ENCODE data around the gene STRIT1. TPM values are rescaled to one million over a fixed set of nuclear protein-coding genes. Genes with fewer than 3 reads are reported as not detected.

STRIT1 gene
- total RNA-seq, 2 donors from 2014 or later = 4.9 TPM; not detected in 1

DNA sequence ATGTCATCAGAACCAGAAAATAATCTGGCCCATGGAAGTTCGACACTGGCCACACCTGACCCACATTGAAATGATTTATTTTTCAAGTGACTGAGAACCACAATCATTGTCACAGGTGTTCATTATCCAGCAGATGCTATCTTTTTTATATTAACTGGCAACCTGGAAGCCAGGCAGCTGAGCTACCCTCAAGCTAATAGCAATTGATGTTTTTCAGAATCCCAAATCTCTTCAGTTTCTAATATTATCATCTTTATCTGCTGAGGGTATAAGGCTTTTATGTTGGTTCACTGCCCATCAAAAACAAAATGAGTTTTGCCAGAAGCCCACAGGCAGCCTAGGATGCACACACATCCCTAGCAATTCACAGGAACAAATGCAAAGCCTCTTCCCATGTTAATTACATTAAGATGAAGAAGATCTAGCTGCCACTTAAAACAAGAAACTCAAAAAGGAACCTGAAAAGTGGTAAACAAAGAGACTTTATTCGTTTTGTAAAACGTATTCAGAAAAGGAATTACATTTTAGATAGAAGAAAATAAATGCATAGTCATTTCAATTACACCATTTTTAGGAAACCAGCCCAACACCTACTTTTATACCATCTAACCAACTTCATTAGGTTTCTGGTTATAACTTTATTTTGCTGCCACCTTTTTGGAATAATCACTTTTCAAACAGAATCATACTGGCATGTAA lies 40.9 kb upstream of the STRIT1 start:
- TF ChIP-seq POLR2A (IDR thresholded peaks at IDR 0.05) (no peak), POLR2AphosphoS5 (IDR thresholded peaks at IDR 0.05) (no peak)
- TF ChIP-seq, protein P1, sequence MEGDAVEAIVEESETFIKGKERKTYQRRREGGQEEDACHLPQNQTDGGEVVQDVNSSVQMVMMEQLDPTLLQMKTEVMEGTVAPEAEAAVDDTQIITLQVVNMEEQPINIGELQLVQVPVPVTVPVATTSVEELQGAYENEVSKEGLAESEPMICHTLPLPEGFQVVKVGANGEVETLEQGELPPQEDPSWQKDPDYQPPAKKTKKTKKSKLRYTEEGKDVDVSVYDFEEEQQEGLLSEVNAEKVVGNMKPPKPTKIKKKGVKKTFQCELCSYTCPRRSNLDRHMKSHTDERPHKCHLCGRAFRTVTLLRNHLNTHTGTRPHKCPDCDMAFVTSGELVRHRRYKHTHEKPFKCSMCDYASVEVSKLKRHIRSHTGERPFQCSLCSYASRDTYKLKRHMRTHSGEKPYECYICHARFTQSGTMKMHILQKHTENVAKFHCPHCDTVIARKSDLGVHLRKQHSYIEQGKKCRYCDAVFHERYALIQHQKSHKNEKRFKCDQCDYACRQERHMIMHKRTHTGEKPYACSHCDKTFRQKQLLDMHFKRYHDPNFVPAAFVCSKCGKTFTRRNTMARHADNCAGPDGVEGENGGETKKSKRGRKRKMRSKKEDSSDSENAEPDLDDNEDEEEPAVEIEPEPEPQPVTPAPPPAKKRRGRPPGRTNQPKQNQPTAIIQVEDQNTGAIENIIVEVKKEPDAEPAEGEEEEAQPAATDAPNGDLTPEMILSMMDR (IDR thresholded peaks at IDR 0.05) = no peak
- WGBS = 52% methylated on average over 3 of the region's 3 CpGs
- intact Hi-C loops (cut with DNase I) = no loop called here
- Histone ChIP-seq H3K27ac (no peak overlapping the region), H3K36me3 (no peaks in the 10 kb centered on the region), H3K9me3 (no peaks in the 10 kb centered on the region), H3K27me3 (replicated peaks; ENCODE audit: insufficient read depth) (no peaks in the 10 kb centered on the region), H3K4me1 (replicated peaks) (no peaks in the 10 kb centered on the region), H3K4me3 (no peak overlapping the region)
- DNase-seq (ENCODE audit: low spot score) = no peak

DNA sequence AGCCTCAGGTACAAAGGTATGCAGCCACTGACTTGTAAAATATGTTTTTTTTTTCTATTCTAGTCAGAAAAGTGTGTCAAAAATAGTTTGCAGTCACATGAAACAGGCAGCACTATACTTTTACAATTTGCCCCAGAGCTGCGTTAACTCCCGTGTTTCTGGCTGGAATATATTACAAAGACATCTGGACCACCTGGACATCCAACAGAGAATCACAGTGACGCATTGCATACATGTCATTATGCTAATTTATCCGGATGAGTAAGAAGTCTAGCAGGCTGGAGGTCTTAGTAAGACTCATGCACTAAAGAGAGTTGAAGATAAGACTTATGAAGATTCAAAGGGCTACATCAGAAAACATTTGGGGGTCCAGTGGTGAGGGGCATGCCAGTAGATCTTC lies 39.2 kb upstream of the STRIT1 start:
- H3K27ac ChIP-seq = no peak overlapping the region
- no peaks in the 10 kb centered on the region for H3K27me3 ChIP-seq (replicated peaks; ENCODE audit: insufficient read depth)
- intact Hi-C loops (cut with DNase I) = no loop called here
- H3K4me1 ChIP-seq (replicated peaks) = no peaks in the 10 kb centered on the region
- DNase-seq (ENCODE audit: low spot score) = no peak
- H3K36me3 ChIP-seq = no peaks in the 10 kb centered on the region
- no peaks in the 10 kb centered on the region for H3K9me3 ChIP-seq
- WGBS = 77% methylated on average over 4 of the region's 4 CpGs
- TF ChIP-seq, protein P1 (IDR thresholded peaks at IDR 0.05) = no peak
- TF ChIP-seq POLR2AphosphoS5 (IDR thresholded peaks at IDR 0.05) (no peak), POLR2A (IDR thresholded peaks at IDR 0.05) (no peak)
- no peak overlapping the region for H3K4me3 ChIP-seq

DNA sequence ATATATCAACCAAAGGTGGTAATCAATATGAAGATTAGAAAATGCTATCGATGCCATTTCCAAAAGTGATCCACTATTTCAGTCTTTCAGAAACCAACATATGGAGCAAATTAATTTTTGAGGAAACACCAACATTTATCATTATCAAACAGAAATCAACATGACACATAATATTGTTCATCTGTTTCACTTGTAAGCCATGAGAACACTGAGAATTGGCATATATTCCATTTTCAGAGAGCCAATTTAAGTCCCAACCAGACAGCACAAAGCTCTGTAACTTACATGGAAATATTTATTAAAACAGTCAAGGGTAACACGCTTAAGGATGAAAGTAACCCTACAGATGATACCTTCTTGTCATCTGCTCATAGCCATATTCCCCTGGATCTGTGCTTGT lies 37.6 kb upstream of the STRIT1 start:
- Histone ChIP-seq H3K4me3 (no peak overlapping the region), H3K27me3 (replicated peaks; ENCODE audit: insufficient read depth) (no peaks in the 10 kb centered on the region), H3K36me3 (no peaks in the 10 kb centered on the region), H3K9me3 (no peaks in the 10 kb centered on the region), H3K27ac (no peak overlapping the region), H3K4me1 (replicated peaks) (no peaks in the 10 kb centered on the region)
- no peak for DNase-seq (ENCODE audit: low spot score)
- intact Hi-C loops (cut with DNase I) = no loop called here
- WGBS = 88% methylated on average over 2 of the region's 2 CpGs
- TF ChIP-seq POLR2A (IDR thresholded peaks at IDR 0.05) (no peak), POLR2AphosphoS5 (IDR thresholded peaks at IDR 0.05) (no peak)
- TF ChIP-seq, protein P1 (IDR thresholded peaks at IDR 0.05) = no peak

DNA sequence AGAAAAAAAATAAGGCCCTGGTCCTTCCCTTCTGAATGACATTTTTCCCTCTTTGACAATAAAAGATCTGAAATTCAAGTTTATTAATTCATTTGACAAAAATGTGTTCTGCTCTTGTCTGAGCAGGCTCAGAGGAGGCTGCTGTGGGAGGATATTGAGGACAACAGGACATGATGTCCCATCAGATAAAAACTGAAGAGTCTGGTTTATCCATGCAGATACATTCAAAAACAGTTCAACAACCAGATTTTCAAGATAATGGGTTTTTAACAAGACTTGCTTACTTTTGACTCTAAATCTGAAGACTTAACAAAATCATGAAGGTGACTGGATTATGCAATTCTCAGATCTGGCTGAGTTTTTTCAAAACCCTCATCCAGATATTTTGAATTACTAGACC lies 36.9 kb upstream of the STRIT1 start:
- Histone ChIP-seq H3K9me3 (no peaks in the 10 kb centered on the region), H3K27me3 (replicated peaks; ENCODE audit: insufficient read depth) (no peaks in the 10 kb centered on the region), H3K4me3 (no peak overlapping the region), H3K36me3 (no peaks in the 10 kb centered on the region), H3K4me1 (replicated peaks) (no peaks in the 10 kb centered on the region), H3K27ac (no peak overlapping the region)
- TF ChIP-seq, protein P1 (IDR thresholded peaks at IDR 0.05) = no peak
- TF ChIP-seq POLR2A (IDR thresholded peaks at IDR 0.05) (no peak), POLR2AphosphoS5 (IDR thresholded peaks at IDR 0.05) (no peak)
- intact Hi-C loops (cut with DNase I) = no loop called here
- DNase-seq (ENCODE audit: low spot score) = no peak

DNA sequence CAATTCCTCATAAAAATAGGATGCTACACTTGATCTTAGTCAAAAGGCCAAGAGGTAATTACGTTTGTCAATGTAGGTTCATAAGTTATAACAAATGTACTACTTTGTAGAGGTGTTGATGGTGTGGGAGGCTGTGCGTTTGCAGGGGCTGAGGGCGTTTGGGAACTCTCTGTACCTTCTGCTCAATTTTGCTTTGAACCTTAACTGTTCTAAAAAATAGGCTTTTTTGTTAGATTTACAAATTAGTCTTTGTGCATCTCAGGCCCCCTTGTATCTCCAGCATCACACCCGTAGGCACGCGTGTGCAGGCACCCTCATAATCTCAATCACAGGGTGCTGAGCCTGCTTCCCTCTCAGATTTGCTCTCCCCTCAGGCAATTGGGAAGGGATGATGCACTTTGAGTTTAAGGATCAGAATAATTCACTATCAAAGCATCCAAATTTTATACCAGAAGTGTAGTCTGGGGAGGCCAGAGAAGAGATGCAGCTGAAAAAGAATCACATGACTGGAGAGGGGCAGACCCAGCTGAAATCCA lies 36.1 kb upstream of the STRIT1 start:
- H3K4me3 ChIP-seq = no peak overlapping the region
- TF ChIP-seq POLR2A (IDR thresholded peaks at IDR 0.05) = no peak
- TF ChIP-seq, protein P1 (IDR thresholded peaks at IDR 0.05) = no peak
- no peak for TF ChIP-seq POLR2AphosphoS5 (IDR thresholded peaks at IDR 0.05)
- no peaks in the 10 kb centered on the region for H3K27me3 ChIP-seq (replicated peaks; ENCODE audit: insufficient read depth)
- no peaks in the 10 kb centered on the region for H3K4me1 ChIP-seq (replicated peaks)
- H3K9me3 ChIP-seq = no peaks in the 10 kb centered on the region
- no peak overlapping the region for H3K27ac ChIP-seq
- WGBS = 87% methylated on average over 6 of the region's 6 CpGs
- no peak for DNase-seq (ENCODE audit: low spot score)
- intact Hi-C loops (cut with DNase I) = loop anchor here (10.0 kb wide), 1 partner anchor 995 kb away; no protein-coding TSS in a partner anchor
- no peaks in the 10 kb centered on the region for H3K36me3 ChIP-seq
